HepG2 (cell line): ENCODE measurements around the gene SERHL2. TPM values are rescaled to one million over a fixed set of nuclear protein-coding genes. Genes with fewer than 3 reads are reported as not detected.

ENCODE experiments used
- FOXA1 ChIP-seq, 2 experiments: fragments of 450-650 bp in 1 of 2; sonication (generic) in 1 of 2; formaldehyde crosslinking in 1 of 2; IDR thresholded peaks; 2 replicates each; pipeline versions ENCODE4 v1.4.0 to v1.6.1; 2016 to 2020; ENCODE audit warnings: missing genetic modification reagents in 1 of 2
- HNF1B ChIP-seq: sonication (generic); formaldehyde crosslinking; IDR thresholded peaks from 2 replicates; pipeline ENCODE4 v1.5.1; 2020; ENCODE audit warnings: mild to moderate bottlenecking, moderate library complexity, missing genetic modification reagents
- MYC ChIP-seq: sonication (generic); formaldehyde crosslinking; IDR thresholded peaks from 2 replicates; pipeline ENCODE4 v1.9.0; 2021; ENCODE audit warnings: missing genetic modification reagents, borderline replicate concordance
- SALL1 ChIP-seq: sonication (generic); formaldehyde crosslinking; IDR thresholded peaks from 2 replicates; pipeline ENCODE4 v1.8.0; 2022; ENCODE audit warnings: mild to moderate bottlenecking, missing genetic modification reagents
- SCMH1 ChIP-seq: sonication (generic); formaldehyde crosslinking; IDR thresholded peaks from 2 replicates; pipeline ENCODE4 v1.9.0; 2021; ENCODE audit warnings: missing genetic modification reagents, mild to moderate bottlenecking, borderline replicate concordance
- TBX2 ChIP-seq: sonication (generic); formaldehyde crosslinking; IDR thresholded peaks from 2 replicates; pipeline ENCODE4 v1.5.0; 2020; ENCODE audit warnings: missing genetic modification reagents, mild to moderate bottlenecking, borderline replicate concordance
- TBX3 ChIP-seq: fragments of 450-650 bp; IDR thresholded peaks from 2 replicates; pipeline ENCODE4 v1.6.1; 2017; ENCODE audit warnings: antibody characterized with exemption, mild to moderate bottlenecking, inconsistent platforms, borderline replicate concordance
- TERF1 ChIP-seq: sonication (generic); formaldehyde crosslinking; IDR thresholded peaks from 2 replicates; pipeline ENCODE4 v1.8.0; 2022; ENCODE audit warnings: mild to moderate bottlenecking, missing genetic modification reagents, moderate library complexity
- ZNF329 ChIP-seq: sonication (generic); formaldehyde crosslinking; IDR thresholded peaks from 2 replicates; pipeline ENCODE4 v1.9.0; 2021; ENCODE audit warnings: low read depth, mild to moderate bottlenecking, missing genetic modification reagents
- ZNF569 ChIP-seq: sonication (generic); formaldehyde crosslinking; IDR thresholded peaks from 2 replicates; pipeline ENCODE4 v1.5.0; 2020; ENCODE audit warnings: mild to moderate bottlenecking, missing genetic modification reagents, moderate library complexity, borderline replicate concordance
- ZNF687 ChIP-seq: sonication (generic); formaldehyde crosslinking; IDR thresholded peaks from 2 replicates; pipeline ENCODE4 v1.5.1; 2020; ENCODE audit warnings: mild to moderate bottlenecking, missing genetic modification reagents, moderate library complexity
- ZNF713 ChIP-seq: sonication (generic); formaldehyde crosslinking; IDR thresholded peaks from 2 replicates; pipeline ENCODE4 v1.4.0; 2020; ENCODE audit warnings: mild to moderate bottlenecking, missing genetic modification reagents
- polyA plus RNA-seq, 8 experiments: library from polyadenylated mRNA; depleted of rRNA in 3 of 8; stranded (reverse) in 7 of 8; unstranded in 1 of 8; fragments of >200 nt; fragmentation: Illumina TruSeq in 4 of 8; extraction: Trizol in 4 of 8; gene quantifications; 2 replicates each; pipeline versions ENCODE4 v1.2.1 to v1.2.3, GENCODE V29; 2011 to 2016; ENCODE audit warnings: low read depth in 4 of 8, missing spikeins in 1 of 8, mixed read lengths in 1 of 8; ENCODE audit not compliant: insufficient read depth in 1 of 8
- total RNA-seq, 5 experiments: library from RNA; depleted of rRNA; stranded (reverse); fragments of >200 nt; fragmentation: Illumina TruSeq; extraction: Trizol; gene quantifications; 2 replicates each; pipeline ENCODE4 v1.2.3, GENCODE V29; 2016; ENCODE audit warnings: low read depth in 1 of 5

SERHL2 gene
- total and polyA plus RNA-seq, 2 of the 13 experiments (the other 11 are each of a cell fraction or from before 2014, with no cell fraction given), result 1.0 to 1.8 TPM

- no peak for TF ChIP-seq TERF1 (CRISPR knock-in tag)
- TF ChIP-seq HNF1B (CRISPR knock-in tag), result no peak; the same call in none of the 2 replicates
- TF ChIP-seq ZNF687 (CRISPR knock-in tag), result peak; percentile 73
- no peak for TF ChIP-seq ZNF329 (CRISPR knock-in tag)
- TF ChIP-seq ZNF713 (CRISPR knock-in tag), result no peak
- no peak for TF ChIP-seq SCMH1 (CRISPR knock-in tag)
- TF ChIP-seq TBX3, result no peak
- no peak for TF ChIP-seq MYC
- peak; percentile 61 for TF ChIP-seq SALL1
- 0 out of 2 replicates have a peak, but pooled peaks have one; percentile 32 for TF ChIP-seq TBX2
- TF ChIP-seq ZNF569 (CRISPR knock-in tag), result no peak
- TF ChIP-seq FOXA1 (IDR thresholded peaks at IDR 0.05), result no peak
- no peak for TF ChIP-seq FOXA1 (CRISPR knock-in tag; IDR thresholded peaks at IDR 0.05)
These were observed 67.8 kb downstream of the SERHL2 start (continued) for GRCh38 chr22:42621505-42622002.
